Fibroblast of mammary gland (primary cell): Measurements from ENCODE around the gene PPP4R3A.

Source experiments
- DNase-seq: peaks from one replicate; pipeline ENCODE4 v3.0.0-alpha.2; 2010; ENCODE audit warnings: low read depth
- H3K4me3 ChIP-seq: 2 replicates; pipeline ENCODE4 v1.5.1; 2011; ENCODE audit warnings: low read depth, mild to moderate bottlenecking, low read length, moderate library complexity; ENCODE audit not compliant: control insufficient read depth
- TF ChIP-seq, protein P1 (sequence below): conservative IDR thresholded peaks from 2 replicates; pipeline ENCODE4 v1.5.1; 2011; ENCODE audit warnings: low read depth, low read length, inconsistent platforms; ENCODE audit not compliant: control insufficient read depth, insufficient read depth

Gene PPP4R3A

GRCh38 chr14:91510171-91511042 is at the start of gene PPP4R3A:
TSS of gene PPP4R3A (minus strand) at chr14:91510310. CDS start at chr14:91509647, 663 bp downstream.
- peak; percentile 96 for DNase-seq
- TF ChIP-seq, protein P1, sequence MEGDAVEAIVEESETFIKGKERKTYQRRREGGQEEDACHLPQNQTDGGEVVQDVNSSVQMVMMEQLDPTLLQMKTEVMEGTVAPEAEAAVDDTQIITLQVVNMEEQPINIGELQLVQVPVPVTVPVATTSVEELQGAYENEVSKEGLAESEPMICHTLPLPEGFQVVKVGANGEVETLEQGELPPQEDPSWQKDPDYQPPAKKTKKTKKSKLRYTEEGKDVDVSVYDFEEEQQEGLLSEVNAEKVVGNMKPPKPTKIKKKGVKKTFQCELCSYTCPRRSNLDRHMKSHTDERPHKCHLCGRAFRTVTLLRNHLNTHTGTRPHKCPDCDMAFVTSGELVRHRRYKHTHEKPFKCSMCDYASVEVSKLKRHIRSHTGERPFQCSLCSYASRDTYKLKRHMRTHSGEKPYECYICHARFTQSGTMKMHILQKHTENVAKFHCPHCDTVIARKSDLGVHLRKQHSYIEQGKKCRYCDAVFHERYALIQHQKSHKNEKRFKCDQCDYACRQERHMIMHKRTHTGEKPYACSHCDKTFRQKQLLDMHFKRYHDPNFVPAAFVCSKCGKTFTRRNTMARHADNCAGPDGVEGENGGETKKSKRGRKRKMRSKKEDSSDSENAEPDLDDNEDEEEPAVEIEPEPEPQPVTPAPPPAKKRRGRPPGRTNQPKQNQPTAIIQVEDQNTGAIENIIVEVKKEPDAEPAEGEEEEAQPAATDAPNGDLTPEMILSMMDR: no peak
- peak within 1 kb of the TSS; percentile 92 for H3K4me3 ChIP-seq

DNA sequence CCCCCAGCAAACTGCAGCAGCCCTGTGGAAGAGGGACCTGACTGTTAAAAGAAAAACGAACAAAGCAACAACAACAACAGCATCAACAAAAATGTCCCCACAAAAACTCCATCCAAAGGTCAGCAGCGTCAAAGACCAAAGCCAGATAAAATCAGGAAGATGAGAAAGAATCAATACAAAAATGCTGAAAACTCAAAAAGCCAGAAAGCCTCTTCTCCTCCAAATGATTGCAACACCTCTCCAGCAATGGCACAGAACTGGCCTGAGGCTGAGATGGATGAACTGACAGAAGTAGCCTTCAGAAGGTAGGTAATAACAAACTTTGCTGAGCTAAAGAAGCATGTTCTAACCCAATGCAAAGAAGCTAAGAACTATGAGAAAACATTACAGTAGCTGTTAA is 45.4 kb upstream of the PPP4R3A start:
- TF ChIP-seq, protein P1: no peak
- H3K4me3 ChIP-seq: no peak overlapping the region
- no peak for DNase-seq

DNA sequence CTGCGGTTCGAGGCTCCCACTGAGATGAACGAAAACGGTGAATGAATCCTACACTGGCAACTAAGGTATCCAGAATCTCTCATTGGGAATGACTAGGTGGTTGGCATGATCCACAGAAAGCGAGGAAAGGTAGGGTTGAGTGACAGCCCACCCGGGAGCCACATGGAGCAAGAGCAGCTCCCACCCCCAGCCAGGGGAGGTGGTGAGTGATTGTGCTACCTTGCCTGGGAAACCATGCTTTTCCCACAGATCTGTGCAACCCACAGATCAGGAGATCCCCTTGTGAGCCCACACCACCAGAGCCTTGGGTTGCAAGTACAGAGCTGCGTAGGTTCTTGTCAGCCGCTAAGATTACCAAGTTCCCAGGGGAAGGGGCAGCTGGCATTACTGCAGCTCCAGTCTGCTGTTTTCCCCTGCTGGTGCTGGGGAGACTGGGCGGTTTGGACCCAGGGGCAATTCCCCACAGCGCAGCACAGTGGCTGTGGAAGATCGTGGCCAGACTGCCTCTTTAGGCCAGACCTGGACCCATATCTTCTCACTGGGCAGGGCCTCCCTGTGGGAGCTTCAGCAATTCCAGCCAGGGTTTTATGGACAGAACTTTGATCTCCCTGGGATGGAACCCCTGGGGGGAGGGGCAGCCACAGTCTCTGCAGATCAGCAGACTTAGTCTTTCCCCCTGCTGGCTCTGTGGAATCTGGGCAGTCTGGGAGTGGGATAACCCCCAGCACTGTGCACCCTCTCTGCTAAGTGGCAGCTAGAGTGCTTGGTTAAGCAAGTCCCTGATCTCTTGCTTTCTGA is 44.6 kb upstream of the PPP4R3A start:
- H3K4me3 ChIP-seq: no peak overlapping the region
- TF ChIP-seq, protein P1: no peak
- no peak for DNase-seq

DNA sequence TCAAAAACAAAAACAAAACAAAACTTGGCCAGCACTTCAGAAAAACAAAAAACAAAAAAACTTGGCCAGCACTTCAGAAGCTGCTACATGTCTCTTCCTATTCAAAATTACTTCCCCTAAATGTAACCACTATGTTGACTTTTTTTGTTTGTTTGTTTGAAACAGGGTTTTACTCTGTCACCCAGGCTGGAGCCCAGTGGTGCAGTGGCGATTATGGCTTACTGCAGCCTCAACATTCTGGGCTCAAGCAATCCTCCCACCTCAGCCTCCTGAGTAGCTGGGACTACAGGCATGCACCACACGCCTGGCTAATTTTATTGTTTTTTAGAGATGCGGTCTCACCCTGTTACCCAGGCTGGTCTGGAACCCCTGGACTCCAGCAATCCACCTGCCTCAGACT is 38.0 kb upstream of the PPP4R3A start:
- TF ChIP-seq, protein P1: no peak
- DNase-seq: no peak
- no peak overlapping the region for H3K4me3 ChIP-seq

DNA sequence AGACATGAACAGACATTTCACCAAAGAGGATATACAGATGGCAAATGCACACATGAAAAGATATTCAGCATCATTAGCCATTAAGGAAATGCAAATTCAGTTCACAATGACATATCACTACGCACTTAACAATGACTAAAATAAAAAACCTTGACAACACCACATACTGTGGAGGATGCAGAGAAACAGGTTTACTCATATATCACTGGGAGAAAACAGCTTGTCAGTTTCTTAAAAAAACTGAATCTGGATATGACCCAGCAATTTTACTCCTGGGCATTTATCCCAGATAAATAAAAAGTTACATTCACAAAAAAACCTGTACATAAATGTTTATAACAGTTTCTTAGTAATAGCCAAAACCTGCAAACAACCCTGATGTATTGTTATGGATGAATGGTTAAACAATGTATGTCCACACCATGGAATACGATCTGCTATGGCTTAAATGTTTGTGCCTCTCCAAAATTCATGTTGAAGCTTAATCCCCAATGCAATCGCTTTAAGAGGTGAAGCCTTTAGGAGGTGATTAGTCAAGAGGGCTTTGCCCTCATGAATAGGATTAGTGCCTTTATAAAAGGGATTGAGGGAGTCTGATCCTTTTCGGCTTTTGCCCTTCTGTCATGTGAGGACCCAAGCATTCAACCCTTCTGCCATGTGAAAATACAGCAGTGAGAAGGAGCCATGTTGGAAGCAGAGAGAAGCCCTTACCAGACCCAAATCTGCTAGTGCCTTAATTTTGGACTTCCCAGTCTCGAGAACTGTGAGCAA is 36.0 kb upstream of the PPP4R3A start:
- no peak overlapping the region for H3K4me3 ChIP-seq
- TF ChIP-seq, protein P1: no peak
- peak; percentile 10 for DNase-seq

DNA sequence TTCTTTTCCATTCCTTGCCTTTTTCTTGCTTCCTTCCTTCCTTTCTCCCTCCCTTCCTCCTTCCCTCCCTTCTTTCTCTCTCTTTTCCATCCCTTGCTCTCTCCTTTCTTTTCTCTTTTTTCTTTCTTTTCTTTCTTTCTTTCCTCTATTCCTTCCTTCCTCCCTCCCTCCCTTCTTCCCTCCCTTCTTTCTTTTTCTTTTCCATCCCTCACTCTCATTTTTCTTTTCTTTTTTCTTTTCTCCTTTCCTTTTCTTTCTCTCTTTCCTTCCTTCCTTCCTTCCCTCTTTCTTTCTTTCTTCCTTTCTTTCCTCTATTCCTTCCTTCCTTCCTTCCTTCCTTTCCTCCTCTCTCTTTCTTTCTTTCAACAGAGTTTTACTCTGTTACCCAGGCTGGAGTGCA is 35.1 kb upstream of the PPP4R3A start:
- TF ChIP-seq, protein P1: no peak
- DNase-seq: no peak
- no peak overlapping the region for H3K4me3 ChIP-seq
